Peyer's patch (tissue), 4 donors: ENCODE results near the gene MB21D2. TPM values are rescaled to one million over a fixed set of nuclear protein-coding genes. Genes with fewer than 3 reads are reported as not detected.

Source experiments
- DNase-seq, 3 donors: peaks; one replicate each; pipeline ENCODE4 v3.0.0-alpha.2; 2017 to 2019
- H3K27ac ChIP-seq, 4 donors: fragments of 200-600 bp; sonication (generic); one replicate each; pipeline ENCODE4 v1.5.1; 2016 to 2019
- H3K27me3 ChIP-seq, 2 donors: fragments of 200-600 bp; sonication (generic); one replicate each; pipeline ENCODE4 v1.5.1; 2019
- H3K36me3 ChIP-seq, 3 donors: fragments of 200-600 bp; sonication (generic); one replicate each; pipeline ENCODE4 v1.5.1; 2016 to 2019
- H3K4me1 ChIP-seq, 4 donors: fragments of 200-600 bp; sonication (generic); one replicate each; pipeline ENCODE4 v1.5.1; 2016 to 2019
- H3K4me3 ChIP-seq, 4 donors: fragments of 200-600 bp; sonication (generic); 1 replicate in 3 of 4; 2 replicates in 1 of 4; pipeline ENCODE4 v1.5.1; 2016 to 2019; ENCODE audit warnings: mild to moderate bottlenecking in 1 of 4
- H3K9me3 ChIP-seq, 4 donors: fragments of 200-600 bp; sonication (generic); one replicate each; pipeline ENCODE4 v1.5.1; 2016 to 2019; ENCODE audit warnings: mild to moderate bottlenecking in 1 of 4
- CTCF ChIP-seq, 6 experiments: fragments of 450-650 bp in 4 of 6; fragments of 200-600 bp in 2 of 6; sonication (generic) in 1 of 6; IDR thresholded peaks; one replicate each; pipeline ENCODE4 v1.5.1; 2017 to 2019; ENCODE audit warnings: antibody characterized with exemption in 6 of 6, mild to moderate bottlenecking in 3 of 6, moderate library complexity in 1 of 6
- POLR2A ChIP-seq, 2 donors: fragments of 450-650 bp; IDR thresholded peaks; one replicate each; pipeline ENCODE4 v1.5.1; 2017; ENCODE audit warnings: antibody characterized with exemption in 2 of 2, mild to moderate bottlenecking in 2 of 2, moderate library complexity in 2 of 2
- total RNA-seq, 4 donors: library from RNA; depleted of rRNA; stranded (reverse); fragments of >200 nt; gene quantifications; one replicate each; pipeline ENCODE4 v1.1.0, GENCODE V29; 2016

The MB21D2 gene
- total RNA-seq, 4 donors from 2014 or later, result 6.6 to 16.6 (median 13.0) TPM

GRCh38 chr3:192953926-192954325 lies 36.3 kb upstream of the MB21D2 start:
- DNase-seq, result no peak
- no peak for TF ChIP-seq CTCF (IDR thresholded peaks at IDR 0.05)
- no peak for TF ChIP-seq POLR2A (IDR thresholded peaks at IDR 0.05)
- Histone ChIP-seq H3K9me3 (no peaks in the 10 kb centered on the region), H3K27ac (no peak overlapping the region), H3K27me3 (no peaks in the 10 kb centered on the region), H3K4me1 (no peaks in the 10 kb centered on the region), H3K4me3 (no peak overlapping the region), H3K36me3 (no peaks in the 10 kb centered on the region)

- no peak overlapping the region for H3K4me3 ChIP-seq
- H3K9me3 ChIP-seq, result no peaks in the 10 kb centered on the region
- H3K27me3 ChIP-seq, result no peaks in the 10 kb centered on the region
- no peak for DNase-seq
- H3K4me1 ChIP-seq, result no peaks in the 10 kb centered on the region
- no peaks in the 10 kb centered on the region for H3K36me3 ChIP-seq
- no peak overlapping the region for H3K27ac ChIP-seq
- TF ChIP-seq POLR2A (IDR thresholded peaks at IDR 0.05) (no peak), CTCF (IDR thresholded peaks at IDR 0.05) (no peak)
Observed at GRCh38 chr3:192947421-192947820, 29.8 kb upstream of the MB21D2 start.

GRCh38 chr3:192943393-192943792 lies 25.7 kb upstream of the MB21D2 start:
- H3K9me3 ChIP-seq, result no peaks in the 10 kb centered on the region
- no peaks in the 10 kb centered on the region for H3K4me1 ChIP-seq
- H3K27me3 ChIP-seq, result no peaks in the 10 kb centered on the region
- H3K27ac ChIP-seq, result no peak overlapping the region
- no peak for TF ChIP-seq POLR2A (IDR thresholded peaks at IDR 0.05)
- TF ChIP-seq CTCF (IDR thresholded peaks at IDR 0.05), result no peak
- H3K4me3 ChIP-seq, result no peak overlapping the region
- no peak for DNase-seq
- H3K36me3 ChIP-seq, result no peaks in the 10 kb centered on the region

GRCh38 chr3:192942625-192943024 lies 25.0 kb upstream of the MB21D2 start:
- no peak overlapping the region for H3K4me3 ChIP-seq
- no peak overlapping the region for H3K27ac ChIP-seq
- H3K36me3 ChIP-seq, result no peaks in the 10 kb centered on the region
- H3K27me3 ChIP-seq, result no peaks in the 10 kb centered on the region
- no peaks in the 10 kb centered on the region for H3K9me3 ChIP-seq
- TF ChIP-seq CTCF (IDR thresholded peaks at IDR 0.05) (no peak), POLR2A (IDR thresholded peaks at IDR 0.05) (no peak)
- no peaks in the 10 kb centered on the region for H3K4me1 ChIP-seq
- DNase-seq, result no peak

- Histone ChIP-seq H3K27me3 (no peaks in the 10 kb centered on the region), H3K27ac (no peak overlapping the region), H3K9me3 (no peaks in the 10 kb centered on the region), H3K4me3 (no peak overlapping the region), H3K4me1 (no peaks in the 10 kb centered on the region), H3K36me3 (no peaks in the 10 kb centered on the region)
- no peak for DNase-seq
- no peak for TF ChIP-seq POLR2A (IDR thresholded peaks at IDR 0.05)
- TF ChIP-seq CTCF (IDR thresholded peaks at IDR 0.05), result no peak
Observed at GRCh38 chr3:192940129-192940528, 22.5 kb upstream of the MB21D2 start.

- TF ChIP-seq POLR2A (IDR thresholded peaks at IDR 0.05) (no peak), CTCF (IDR thresholded peaks at IDR 0.05) (no peak)
- H3K27me3 ChIP-seq, result no peaks in the 10 kb centered on the region
- DNase-seq, result no peak
- no peak overlapping the region for H3K4me3 ChIP-seq
- H3K9me3 ChIP-seq, result no peaks in the 10 kb centered on the region
- no peaks in the 10 kb centered on the region for H3K36me3 ChIP-seq
- no peak overlapping the region for H3K27ac ChIP-seq
- no peaks in the 10 kb centered on the region for H3K4me1 ChIP-seq
Observed at GRCh38 chr3:192935441-192935840, 17.8 kb upstream of the MB21D2 start.
